ENCODE data around the gene PXYLP1.

DNA sequence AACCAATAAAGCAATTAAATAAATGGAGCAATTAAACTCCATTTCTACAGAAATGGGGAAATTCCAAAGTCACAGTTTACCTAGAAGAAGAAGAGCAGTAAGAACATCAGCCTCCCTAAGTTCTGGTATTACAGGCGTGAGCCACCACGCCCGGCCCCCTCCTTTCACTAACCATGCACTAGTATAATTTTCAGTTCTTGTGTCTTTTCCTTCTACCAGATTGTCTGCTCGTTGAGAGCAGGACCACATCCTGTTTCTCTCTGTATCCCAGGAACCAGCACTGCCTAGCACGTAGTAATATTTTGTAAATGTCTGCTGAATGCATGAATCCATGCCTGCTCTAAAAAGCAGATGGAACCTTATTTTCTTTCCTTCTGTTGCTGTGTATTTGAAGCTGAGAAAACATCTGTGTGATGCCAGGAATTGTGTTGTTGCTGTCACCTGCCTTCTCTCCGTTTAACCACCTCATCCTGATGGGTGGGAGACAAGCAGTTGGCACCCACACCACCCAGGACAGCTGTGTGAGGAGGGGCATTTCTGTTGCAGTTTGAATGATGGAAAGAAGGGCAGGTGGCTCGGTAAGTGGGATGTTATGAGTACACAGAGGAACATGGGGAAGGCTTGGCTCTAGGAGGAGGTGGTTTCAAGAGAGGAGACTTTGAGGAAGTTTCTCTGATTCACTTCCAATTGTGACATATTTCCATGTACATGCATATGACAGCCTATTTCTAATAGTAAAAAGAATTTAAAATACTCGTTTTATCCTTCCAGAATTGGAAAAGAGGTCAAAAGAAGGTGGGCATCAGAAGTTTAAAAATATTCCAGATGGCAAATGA lies 30.1 kb downstream of the PXYLP1 start:
- TF ChIP-seq, protein P1, sequence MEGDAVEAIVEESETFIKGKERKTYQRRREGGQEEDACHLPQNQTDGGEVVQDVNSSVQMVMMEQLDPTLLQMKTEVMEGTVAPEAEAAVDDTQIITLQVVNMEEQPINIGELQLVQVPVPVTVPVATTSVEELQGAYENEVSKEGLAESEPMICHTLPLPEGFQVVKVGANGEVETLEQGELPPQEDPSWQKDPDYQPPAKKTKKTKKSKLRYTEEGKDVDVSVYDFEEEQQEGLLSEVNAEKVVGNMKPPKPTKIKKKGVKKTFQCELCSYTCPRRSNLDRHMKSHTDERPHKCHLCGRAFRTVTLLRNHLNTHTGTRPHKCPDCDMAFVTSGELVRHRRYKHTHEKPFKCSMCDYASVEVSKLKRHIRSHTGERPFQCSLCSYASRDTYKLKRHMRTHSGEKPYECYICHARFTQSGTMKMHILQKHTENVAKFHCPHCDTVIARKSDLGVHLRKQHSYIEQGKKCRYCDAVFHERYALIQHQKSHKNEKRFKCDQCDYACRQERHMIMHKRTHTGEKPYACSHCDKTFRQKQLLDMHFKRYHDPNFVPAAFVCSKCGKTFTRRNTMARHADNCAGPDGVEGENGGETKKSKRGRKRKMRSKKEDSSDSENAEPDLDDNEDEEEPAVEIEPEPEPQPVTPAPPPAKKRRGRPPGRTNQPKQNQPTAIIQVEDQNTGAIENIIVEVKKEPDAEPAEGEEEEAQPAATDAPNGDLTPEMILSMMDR (IDR thresholded peaks at IDR 0.05 in 4 of 5, conservative IDR thresholded peaks at IDR 0.05 in 1 of 5) = no peak
- no peak for TF ChIP-seq POLR2A (IDR thresholded peaks at IDR 0.05)
